Neutrophil (primary cell): ENCODE measurements around the gene SPTBN1.

ENCODE experiments used
- H3K27ac ChIP-seq: fragments of 200-600 bp; sonication (generic); 2 replicates; pipeline ENCODE4 v1.5.1; 2016; ENCODE audit warnings: mild to moderate bottlenecking, moderate library complexity
- H3K27me3 ChIP-seq: fragments of 200-600 bp; sonication (generic); 2 replicates; pipeline ENCODE4 v1.6.0; 2016; ENCODE audit warnings: mild to moderate bottlenecking
- H3K36me3 ChIP-seq: fragments of 200-600 bp; sonication (generic); 2 replicates; pipeline ENCODE4 v1.5.1; 2017
- H3K4me1 ChIP-seq, 2 experiments: fragments of 200-600 bp in 1 of 2; sonication (generic) in 1 of 2; 1 replicate in 1 of 2; 2 replicates in 1 of 2; pipeline versions ENCODE4 v1.5.1 to v1.6.1; 2013 to 2016; ENCODE audit warnings: low read depth in 1 of 2, low read length in 1 of 2, mild to moderate bottlenecking in 1 of 2, moderate library complexity in 1 of 2; ENCODE audit not compliant: control insufficient read depth in 1 of 2, insufficient read depth in 1 of 2
- H3K4me3 ChIP-seq, 2 experiments: fragments of 200-600 bp in 1 of 2; sonication (generic) in 1 of 2; 1 replicate in 1 of 2; 2 replicates in 1 of 2; pipeline ENCODE4 v1.5.1; 2013 to 2016; ENCODE audit warnings: low read depth in 1 of 2, low read length in 1 of 2, mild to moderate bottlenecking in 1 of 2, moderate library complexity in 1 of 2
- H3K9me3 ChIP-seq: fragments of 200-600 bp; sonication (generic); 2 replicates; pipeline ENCODE4 v1.5.1; 2016
- CTCF ChIP-seq: fragments of 200-600 bp; sonication (generic); IDR thresholded peaks from 2 replicates; pipeline ENCODE4 v1.5.1; 2016; ENCODE audit warnings: antibody characterized with exemption

SPTBN1 gene

GRCh38 chr2:54613386-54613785 is 157.3 kb downstream of the SPTBN1 start:
- no peak for TF ChIP-seq CTCF
- Histone ChIP-seq H3K4me1 (peaks cover 0 to 10% of the 10 kb centered on the region in 2 experiments), H3K9me3 (no peaks in the 10 kb centered on the region), H3K36me3 (peaks cover 52% of the 10 kb centered on the region), H3K27me3 (no peaks in the 10 kb centered on the region), H3K27ac (no peak overlapping the region), H3K4me3 (no peak overlapping the region)

GRCh38 chr2:54613794-54614257 is 157.7 kb downstream of the SPTBN1 start:
- H3K9me3 ChIP-seq = no peaks in the 10 kb centered on the region
- peaks cover 55% of the 10 kb centered on the region for H3K36me3 ChIP-seq
- no peaks in the 10 kb centered on the region for H3K27me3 ChIP-seq
- TF ChIP-seq CTCF = no peak
- no peak overlapping the region for H3K27ac ChIP-seq
- H3K4me3 ChIP-seq = no peak overlapping the region
- peaks cover 0 to 7% of the 10 kb centered on the region in 2 experiments for H3K4me1 ChIP-seq

GRCh38 chr2:54614819-54615218 is 158.7 kb downstream of the SPTBN1 start:
- Histone ChIP-seq H3K4me3 (no peak overlapping the region), H3K4me1 (peaks cover 0 to 1% of the 10 kb centered on the region in 2 experiments), H3K27ac (no peak overlapping the region), H3K27me3 (no peaks in the 10 kb centered on the region), H3K9me3 (no peaks in the 10 kb centered on the region), H3K36me3 (peaks cover 64% of the 10 kb centered on the region)
- TF ChIP-seq CTCF = no peak

- no peaks in the 10 kb centered on the region for H3K9me3 ChIP-seq
- TF ChIP-seq CTCF = no peak
- H3K4me1 ChIP-seq = no peaks in the 10 kb centered on the region
- no peak overlapping the region for H3K4me3 ChIP-seq
- peaks cover 75% of the 10 kb centered on the region for H3K36me3 ChIP-seq
- H3K27me3 ChIP-seq = no peaks in the 10 kb centered on the region
- no peak overlapping the region for H3K27ac ChIP-seq
These were observed 159.9 kb downstream of the SPTBN1 start for GRCh38 chr2:54615832-54616534.

GRCh38 chr2:54617409-54617808 is 161.3 kb downstream of the SPTBN1 start:
- H3K36me3 ChIP-seq = peaks cover 84% of the 10 kb centered on the region
- H3K27ac ChIP-seq = no peak overlapping the region
- TF ChIP-seq CTCF = no peak
- no peaks in the 10 kb centered on the region for H3K9me3 ChIP-seq
- no peaks in the 10 kb centered on the region for H3K27me3 ChIP-seq
- H3K4me1 ChIP-seq = peaks cover 0 to 3% of the 10 kb centered on the region in 2 experiments
- no peak overlapping the region for H3K4me3 ChIP-seq
